Right ventricle myocardium superior (tissue), 1 donor: ENCODE measurements around the gene MESD. TPM values are rescaled to one million over a fixed set of nuclear protein-coding genes. Genes with fewer than 3 reads are reported as not detected.

ENCODE experiments used
- ATAC-seq: fragments of 200-7000 bp; cut with Tn5 transposase; one replicate; pipeline ENCODE4 v1.9.1; 2020; ENCODE audit warnings: mild to moderate bottlenecking; ENCODE audit not compliant: poor library complexity
- DNase-seq: peaks from one replicate; pipeline ENCODE4 v3.0.0-alpha.2; 2020
- intact Hi-C: fragments of 100-400 bp; cut with DNase I; formaldehyde crosslinking; loops from one replicate; pipeline ENCODE4 v1.11.2; 2022
- total RNA-seq: library from RNA; stranded (reverse); fragmentation: NEBNext Ultra II Directional; extraction: Animal tissue kit (Norgen Biotek cat#: 25700); gene quantifications from one replicate; pipeline ENCODE4 v1.2.1, GENCODE V29; 2021
- donor health status: DM: no; HTN: yes; CAD: no; lungs with severe emphysema.

The MESD gene
- total RNA-seq, 1 donor from 2014 or later: 12.5 TPM

DNA sequence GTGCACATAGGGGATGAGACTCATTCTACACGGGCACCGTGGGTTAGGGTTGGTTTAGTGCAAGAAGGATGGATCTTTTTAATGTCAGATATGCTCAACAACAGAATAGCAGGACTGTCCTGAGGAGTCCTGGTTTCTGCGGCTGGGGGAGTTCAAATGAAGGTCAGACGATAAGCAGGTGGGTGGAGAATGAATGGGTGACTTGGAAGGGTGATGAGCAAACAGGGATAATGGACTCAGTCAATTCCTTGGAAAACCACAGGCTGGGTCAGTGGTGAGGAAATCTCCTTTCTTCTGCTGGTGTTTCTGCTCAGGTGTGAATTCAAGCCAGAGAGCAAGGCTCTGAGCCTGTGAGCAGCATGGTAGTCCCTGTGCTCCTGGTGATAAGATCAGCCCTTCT is 59.9 kb downstream of the MESD start:
- intact Hi-C loops: no loop called here
- no peak for DNase-seq
- ATAC-seq: no peak

DNA sequence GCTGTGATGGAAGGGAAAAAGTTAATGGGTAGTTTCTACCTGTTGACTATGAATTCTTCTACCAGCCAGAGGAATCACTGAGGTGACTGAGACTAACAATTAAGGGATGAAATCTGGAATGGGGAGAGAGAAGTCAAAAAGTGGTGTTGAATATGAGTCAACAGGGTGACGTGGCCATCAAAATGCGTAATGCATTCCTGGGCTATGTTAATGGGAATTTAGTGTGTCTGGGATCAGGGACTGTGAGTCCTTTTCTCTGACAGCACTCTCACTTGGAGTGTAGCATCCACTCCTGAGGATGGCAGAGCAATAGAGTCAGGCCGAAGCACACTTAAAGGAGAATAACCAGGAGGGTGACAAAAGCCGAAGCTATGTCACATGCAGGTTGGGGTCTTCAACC is 60.4 kb downstream of the MESD start:
- intact Hi-C loops: no loop called here
- ATAC-seq: no peak
- no peak for DNase-seq

DNA sequence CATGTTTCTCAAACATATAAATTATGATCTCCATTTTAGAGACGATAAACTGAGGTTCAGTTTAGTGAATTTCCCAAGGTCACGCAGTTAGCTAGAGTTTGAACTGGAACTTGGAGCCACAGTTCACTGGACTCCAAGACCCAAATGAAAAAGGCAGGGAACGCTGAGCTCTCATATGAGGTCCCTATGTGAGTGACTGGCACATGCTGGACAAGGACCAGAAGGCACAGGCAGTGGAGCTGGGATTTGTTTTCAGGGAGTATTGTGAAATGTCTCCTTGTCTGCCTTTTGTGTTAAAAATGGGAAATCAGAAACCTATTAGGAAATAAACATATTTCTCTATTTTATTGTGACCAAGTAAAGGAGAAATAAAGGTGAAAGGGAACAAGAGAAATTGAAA is 63.5 kb downstream of the MESD start:
- ATAC-seq: no peak
- no peak for DNase-seq
- intact Hi-C loops: no loop called here

DNA sequence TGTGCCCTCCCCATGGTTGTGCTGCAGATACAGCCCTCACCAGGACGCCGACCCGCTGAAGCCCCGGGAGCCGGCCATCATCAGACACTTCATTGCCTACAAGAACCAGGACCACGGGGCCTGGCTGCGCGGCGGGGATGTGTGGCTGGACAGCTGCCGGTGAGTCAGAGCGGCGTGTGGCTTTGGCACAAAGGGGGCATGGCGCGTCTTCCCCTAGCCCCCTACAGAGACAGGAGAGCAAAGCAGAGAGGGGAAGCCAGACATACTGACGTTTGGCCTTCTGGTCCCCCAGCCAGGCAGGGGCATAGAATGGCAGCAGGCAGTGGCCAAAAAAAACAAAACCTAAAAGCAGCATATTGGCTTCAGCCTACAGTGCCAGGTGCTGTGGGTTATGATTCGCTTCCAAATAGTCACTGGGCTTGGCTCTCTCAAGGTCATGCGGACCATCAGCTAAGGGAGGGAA is 64.0 kb downstream of the MESD start:
- intact Hi-C loops: no loop called here
- DNase-seq: no peak

DNA sequence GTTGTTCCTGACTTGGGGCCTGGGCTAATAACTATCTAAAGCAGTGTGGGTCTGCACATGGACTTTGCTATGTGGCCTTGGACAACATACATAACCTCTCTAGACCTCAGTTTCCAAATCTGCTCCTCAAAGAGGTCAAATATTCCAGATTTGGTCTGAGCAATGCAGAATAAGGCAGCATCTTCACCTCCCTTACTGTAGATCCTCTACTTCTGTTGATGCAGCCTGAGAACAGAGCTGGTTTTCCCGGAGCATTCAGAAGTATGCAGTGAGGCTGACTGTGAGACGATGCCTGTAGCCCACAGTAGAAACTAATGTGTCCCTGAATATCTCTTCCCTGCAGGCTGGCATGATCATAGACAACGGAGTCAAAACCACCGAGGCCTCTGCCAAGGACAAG is 65.3 kb downstream of the MESD start:
- DNase-seq (no peak), ATAC-seq (no peak)
- intact Hi-C loops: no loop called here

More for the DNA sequence above, 64.0 kb downstream of the MESD start:
- ATAC-seq: no peak

DNA sequence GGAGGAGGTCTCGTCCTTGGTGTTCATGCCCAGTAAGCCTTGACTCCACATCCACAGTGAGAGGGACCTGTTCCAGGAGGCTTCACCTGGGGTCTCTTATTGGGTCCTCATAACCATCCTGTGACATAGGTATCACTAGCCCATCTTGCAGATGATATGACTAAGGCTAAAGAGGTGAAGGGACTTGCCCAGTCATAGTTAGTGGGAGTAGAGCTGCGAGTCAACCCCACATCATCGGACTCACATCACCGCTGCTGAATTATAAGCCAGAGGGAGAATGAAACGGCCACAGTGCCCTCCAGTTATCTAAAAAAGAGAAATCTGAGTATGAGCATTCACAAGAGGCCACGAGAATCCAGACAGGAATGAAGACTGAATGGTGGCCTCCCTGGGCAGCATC is 66.0 kb downstream of the MESD start:
- ATAC-seq (no peak), DNase-seq (no peak)
- intact Hi-C loops: no loop called here

DNA sequence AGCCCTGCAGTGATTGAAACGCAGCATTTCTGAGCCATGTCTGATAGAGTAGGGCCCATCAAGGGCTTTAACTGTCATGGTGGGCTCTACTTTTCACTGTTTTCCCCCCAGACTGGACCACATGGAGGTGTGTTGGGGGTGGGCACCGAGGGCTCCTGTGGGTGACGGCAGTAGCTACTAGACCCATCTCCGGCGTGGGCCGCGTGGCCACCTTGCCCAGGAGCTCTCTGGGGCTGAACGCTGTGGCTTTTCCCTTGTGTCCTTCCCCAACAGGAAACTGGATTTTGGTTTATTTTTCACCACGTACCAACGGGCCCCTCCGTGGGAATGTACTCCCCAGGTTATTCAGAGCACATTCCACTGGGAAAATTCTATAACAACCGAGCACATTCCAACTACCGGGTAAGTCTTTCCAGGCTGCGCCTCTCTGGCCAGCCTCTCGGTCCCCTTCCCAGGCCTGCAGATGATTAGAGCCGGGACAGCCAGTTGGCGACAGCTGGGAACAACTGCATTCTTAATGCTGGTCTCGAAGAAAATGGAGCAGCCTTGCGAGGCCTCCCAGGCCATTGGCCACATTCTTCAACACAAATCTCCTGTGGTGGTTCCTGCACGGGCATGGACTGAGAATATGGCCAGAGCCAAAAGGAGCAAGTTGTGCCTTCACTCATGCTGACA is 67.7 kb downstream of the MESD start:
- DNase-seq (no peak), ATAC-seq (no peak)
- intact Hi-C loops: no loop called here

DNA sequence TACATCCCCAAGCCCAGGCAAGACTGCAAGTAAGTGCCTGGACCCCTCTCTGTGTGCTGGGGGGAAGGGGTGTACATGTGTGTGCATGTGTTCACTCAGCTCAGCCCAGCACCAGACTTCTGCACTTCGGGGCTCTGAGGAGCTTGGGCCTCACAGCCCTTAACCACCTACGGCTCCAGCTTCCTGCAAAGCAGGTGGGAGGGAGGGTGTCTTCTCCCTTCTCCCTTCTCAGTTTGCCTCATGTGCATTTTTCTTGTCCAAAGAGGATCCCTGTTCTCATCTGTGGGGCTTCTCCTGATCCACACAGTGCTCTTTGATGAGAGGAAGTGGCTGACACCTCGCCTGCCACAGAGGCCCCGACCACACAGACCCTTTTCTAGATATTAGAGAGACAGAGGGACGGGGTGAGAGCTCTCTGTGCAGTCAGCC is 69.3 kb downstream of the MESD start:
- intact Hi-C loops: no loop called here
- no peak for DNase-seq
- no peak for ATAC-seq

DNA sequence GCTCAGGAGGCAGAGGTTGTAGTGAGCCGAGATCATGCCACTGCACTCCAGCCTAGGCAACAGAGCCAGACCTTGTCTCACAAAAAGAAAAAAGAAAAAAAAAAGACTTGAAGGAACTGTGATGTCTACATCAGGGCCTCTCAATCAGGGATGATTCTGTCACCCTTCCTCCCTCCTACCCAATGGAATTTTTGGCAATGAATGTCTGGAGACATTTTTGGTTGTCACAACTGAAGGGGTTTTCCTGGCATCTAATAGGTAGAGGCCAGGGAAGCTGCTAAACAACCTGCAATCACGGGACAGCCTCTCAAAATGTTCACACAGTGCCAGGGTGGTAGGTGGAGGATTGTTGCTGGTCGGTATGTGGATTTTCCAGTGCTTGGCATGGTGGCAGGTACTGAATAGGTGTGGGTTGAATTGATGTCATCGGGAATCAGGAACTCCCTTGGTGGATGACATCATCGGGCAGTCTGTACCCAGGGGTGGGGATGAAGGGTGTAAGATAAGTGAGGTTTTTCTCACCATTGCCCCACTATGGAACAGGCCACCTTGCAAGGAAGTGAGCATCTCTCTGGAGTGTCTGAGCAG is 71.3 kb downstream of the MESD start:
- ATAC-seq (no peak), DNase-seq (no peak)
- intact Hi-C loops: no loop called here

DNA sequence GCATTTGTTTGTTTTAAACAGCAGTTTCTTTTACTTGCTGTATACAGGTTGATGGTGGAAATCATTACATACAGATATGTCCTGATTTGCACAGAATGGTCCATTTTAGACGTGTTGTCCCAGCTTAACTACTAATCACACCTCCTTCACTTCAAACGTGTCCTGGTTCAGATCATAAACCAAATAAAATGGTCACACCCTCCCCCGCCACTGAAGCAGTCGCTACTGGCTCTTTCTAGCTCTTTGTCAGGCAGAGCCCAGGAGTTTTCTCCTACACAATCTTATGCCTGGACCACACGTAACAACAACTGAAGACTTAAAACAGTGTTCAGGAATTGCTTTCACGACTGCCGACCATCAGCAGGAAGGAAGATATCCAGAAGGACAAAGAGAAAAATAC is 73.6 kb downstream of the MESD start:
- DNase-seq: no peak
- no peak for ATAC-seq
- intact Hi-C loops: no loop called here

DNA sequence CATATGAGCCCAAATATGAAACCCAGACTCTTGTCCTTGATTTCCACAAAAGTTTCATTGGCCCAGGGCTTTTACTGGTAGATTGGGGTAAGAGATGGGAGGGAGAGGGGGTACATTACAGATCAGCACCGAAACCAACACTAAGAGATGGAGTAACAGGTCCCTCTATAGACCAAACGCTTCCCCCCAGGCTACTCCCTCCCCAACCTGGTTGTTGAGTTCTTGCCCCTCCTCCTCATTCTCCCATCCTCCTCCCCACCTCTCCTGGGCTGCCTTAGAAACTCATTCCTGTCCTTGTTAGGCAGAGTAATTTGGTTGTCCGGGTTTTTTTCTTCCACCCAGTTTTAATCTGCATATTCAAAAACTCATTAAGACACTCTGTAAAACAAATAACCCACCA is 74.1 kb downstream of the MESD start:
- intact Hi-C loops: no loop called here
- no peak for ATAC-seq
- DNase-seq: no peak

DNA sequence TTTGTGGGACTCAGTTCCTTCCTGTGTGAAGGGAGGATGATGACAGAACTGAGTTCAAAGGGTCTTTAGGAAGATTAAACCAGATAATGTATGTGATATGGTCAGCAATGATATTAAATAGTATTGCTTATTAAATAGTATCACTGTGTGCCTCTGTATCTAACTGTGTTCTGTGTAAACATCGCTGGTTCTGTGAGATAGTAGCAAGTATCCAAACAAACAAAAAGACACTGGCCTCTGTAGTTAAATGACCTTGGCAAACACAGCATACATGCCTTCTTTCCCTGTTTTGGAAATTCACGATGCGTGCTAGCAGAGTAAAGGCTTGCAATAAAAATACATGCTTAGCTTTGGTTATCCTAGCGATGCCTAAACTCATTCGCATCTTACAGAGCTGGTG is 76.1 kb downstream of the MESD start:
- intact Hi-C loops: no loop called here
- ATAC-seq (no peak), DNase-seq (no peak)

DNA sequence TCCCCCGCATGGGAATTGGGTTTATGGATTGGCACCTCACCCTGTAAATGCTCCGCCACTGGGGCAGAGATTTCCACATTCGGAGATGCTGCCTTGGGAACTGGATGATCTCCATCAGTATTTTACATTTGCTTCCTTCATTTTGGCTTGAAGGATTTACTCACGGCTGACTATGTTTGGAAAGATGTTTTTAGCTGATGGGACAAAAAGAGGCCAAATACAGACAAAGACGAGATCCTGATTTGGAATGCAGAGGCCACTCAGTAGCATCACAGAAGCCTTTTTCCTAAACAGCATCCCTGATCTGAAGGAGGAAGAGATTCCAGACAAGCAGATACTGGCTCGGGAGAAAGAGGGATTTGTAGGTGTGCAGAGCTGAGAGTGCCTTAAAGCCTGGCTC is 76.9 kb downstream of the MESD start:
- DNase-seq (no peak), ATAC-seq (no peak)
- intact Hi-C loops: no loop called here

DNA sequence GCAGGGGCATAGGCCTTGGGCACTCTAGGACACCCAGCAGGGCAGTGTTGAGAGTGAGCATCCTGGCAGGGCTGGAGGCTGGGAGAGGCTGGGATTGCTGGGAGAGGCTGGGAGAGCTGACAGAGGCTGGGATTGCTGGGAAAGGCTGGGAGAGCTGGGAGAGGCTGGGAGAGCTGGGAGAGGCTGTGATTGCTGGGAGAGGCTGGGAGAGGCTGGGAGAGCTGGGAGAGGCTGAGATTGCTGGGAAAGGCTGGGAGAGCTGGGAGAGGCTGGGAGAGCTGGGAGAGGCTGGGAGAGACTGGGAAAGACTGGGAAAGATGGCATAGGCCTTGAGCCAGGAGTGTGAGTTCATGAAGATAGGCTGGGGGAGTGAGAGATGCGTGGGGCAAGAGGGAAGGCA is 77.8 kb downstream of the MESD start:
- intact Hi-C loops: no loop called here
- DNase-seq: no peak
- no peak for ATAC-seq

DNA sequence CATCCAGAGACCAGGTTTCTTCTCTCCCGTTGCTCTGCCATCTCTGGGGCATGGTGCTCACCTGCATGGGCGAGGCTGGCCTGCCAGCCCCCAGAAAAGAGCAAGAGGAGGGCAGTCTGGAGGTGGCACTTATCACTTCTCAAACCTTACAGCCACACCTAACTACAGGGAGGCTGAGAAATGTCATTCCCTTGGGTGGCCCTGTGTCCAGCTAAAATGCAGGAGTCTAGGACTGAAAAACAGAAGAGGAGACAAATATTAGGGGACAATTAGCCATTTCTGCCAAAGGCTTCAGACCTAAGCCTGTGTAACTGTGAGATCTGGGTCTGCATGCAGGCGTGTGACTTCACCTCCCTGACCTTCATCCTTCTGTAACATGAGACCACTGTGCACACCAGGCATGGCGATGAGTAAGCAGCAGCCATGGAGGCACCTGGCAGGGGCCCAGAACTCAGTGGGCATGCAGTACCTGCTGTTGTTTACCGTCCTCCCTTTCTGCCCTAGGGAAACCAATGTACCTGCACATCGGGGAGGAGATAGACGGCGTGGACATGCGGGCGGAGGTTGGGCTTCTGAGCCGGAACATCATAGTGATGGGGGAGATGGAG is 83.4 kb downstream of the MESD start:
- intact Hi-C loops: no loop called here
- ATAC-seq (no peak), DNase-seq (no peak)

DNA sequence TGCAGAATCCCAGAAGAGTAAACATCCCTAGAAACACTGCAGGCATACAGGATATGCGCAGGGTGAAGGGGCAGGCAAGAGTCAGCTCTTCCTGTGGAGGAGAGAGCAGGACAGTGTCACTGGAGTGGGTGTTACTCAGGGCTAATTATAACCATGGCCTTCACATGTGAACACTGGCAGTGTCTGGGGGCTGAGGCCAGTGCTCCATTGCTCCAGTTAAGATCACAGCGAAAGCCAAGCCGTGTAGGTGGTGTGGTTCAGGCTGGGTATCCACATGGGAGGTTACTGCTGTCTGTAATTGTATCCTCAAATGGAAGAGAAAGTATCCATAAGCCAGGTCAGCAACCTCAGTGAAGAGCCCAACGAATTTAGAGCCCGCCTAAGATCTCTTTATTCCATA is 84.6 kb downstream of the MESD start:
- intact Hi-C loops: no loop called here
- peak; percentile 81 for ATAC-seq
- no peak for DNase-seq

DNA sequence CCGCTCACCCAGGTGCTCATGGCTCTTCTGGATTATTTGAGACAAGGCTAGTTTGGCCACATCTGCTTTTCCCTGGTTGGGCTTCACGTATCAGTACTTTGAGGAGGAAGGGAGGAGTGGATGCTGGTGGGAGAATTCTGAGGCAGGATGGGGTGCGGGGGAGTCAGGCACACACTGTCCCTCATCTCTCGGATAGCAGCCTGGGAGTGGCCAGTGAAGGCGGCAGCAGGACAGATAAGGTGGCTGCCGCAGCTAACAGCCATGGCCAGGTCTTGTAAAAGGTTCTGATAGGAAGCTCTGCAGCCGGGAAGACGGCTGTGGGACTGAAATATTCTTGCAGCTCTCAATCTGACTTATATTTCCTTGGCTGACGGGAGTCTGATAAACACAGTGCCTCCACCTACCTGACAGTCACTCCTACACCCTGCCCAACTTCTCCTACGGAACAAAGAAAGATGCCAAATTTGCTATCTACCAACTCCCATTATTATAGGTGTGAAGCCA is 87.3 kb downstream of the MESD start:
- intact Hi-C loops: no loop called here
- ATAC-seq (no peak), DNase-seq (no peak)

DNA sequence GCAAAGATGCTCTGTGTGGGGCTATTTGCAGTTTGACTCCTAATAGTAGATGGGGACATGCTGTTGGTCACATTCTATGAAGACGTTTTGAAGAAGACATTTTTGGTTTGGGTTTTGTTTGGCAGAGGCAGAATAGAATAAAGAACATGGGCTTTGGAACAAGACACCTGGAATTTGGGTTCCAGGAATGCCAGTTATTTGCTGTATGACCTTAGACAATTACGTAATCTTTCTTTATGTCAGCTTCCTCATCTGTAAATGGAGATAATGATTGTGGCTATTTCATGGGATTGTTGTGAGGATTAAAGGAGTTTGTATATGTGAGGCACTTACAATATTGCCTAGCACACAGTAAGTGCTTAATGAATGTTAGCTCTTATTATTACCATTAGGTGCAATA is 91.6 kb downstream of the MESD start:
- DNase-seq (no peak), ATAC-seq (no peak)
- intact Hi-C loops: no loop called here
